OCI-LY1 (cell line): ENCODE results near the gene FAH.

ENCODE experiments used
- H2AFZ ChIP-seq: fragments of 200-600 bp; sonication (generic), shearing (Covaris generic); 2 replicates; pipeline ENCODE4 v1.6.0; 2014; ENCODE audit warnings: antibody characterized with exemption, mild to moderate bottlenecking, low read length
- H3F3A ChIP-seq: fragments of 200-600 bp; sonication (generic), shearing (Covaris generic); 2 replicates; pipeline ENCODE4 v1.6.0; 2014; ENCODE audit warnings: mild to moderate bottlenecking, antibody characterized with exemption, low read length, moderate library complexity; ENCODE audit not compliant: insufficient read depth
- H3K27ac ChIP-seq: fragments of 200-600 bp; sonication (generic); 2 replicates; pipeline ENCODE4 v1.5.1; 2014; ENCODE audit warnings: low read length, mixed run types, mild to moderate bottlenecking, low read depth; ENCODE audit not compliant: poor library complexity, severe bottlenecking
- H3K27me3 ChIP-seq: fragments of 200-600 bp; sonication (generic); 2 replicates; pipeline ENCODE4 v1.6.0; 2014; ENCODE audit warnings: antibody characterized with exemption, mild to moderate bottlenecking, low read length, moderate library complexity; ENCODE audit not compliant: insufficient read depth
- H3K36me3 ChIP-seq: fragments of 200-600 bp; sonication (generic); 2 replicates; pipeline ENCODE4 v1.6.1; 2014; ENCODE audit warnings: mild to moderate bottlenecking, antibody characterized with exemption, low read length, moderate library complexity, mixed read lengths; ENCODE audit not compliant: insufficient read depth
- H3K4me1 ChIP-seq: fragments of 200-600 bp; sonication (generic); 2 replicates; pipeline ENCODE4 v1.5.1; 2014; ENCODE audit warnings: mild to moderate bottlenecking, low read length, moderate library complexity; ENCODE audit not compliant: insufficient read depth, severe bottlenecking
- H3K4me2 ChIP-seq: fragments of 200-600 bp; sonication (generic), shearing (Covaris generic); 2 replicates; pipeline ENCODE4 v1.6.1; 2014; ENCODE audit warnings: low read length
- H3K4me3 ChIP-seq: fragments of 200-600 bp; sonication (generic); 2 replicates; pipeline ENCODE4 v1.5.1; 2014; ENCODE audit warnings: low read length, low read depth, mild to moderate bottlenecking, mixed read lengths; ENCODE audit not compliant: poor library complexity, severe bottlenecking
- H3K79me2 ChIP-seq: fragments of 200-600 bp; shearing (Covaris generic); 2 replicates; pipeline ENCODE4 v1.6.1; 2016; ENCODE audit warnings: mixed run types, low read length, mixed read lengths; ENCODE audit not compliant: insufficient read depth
- H3K9ac ChIP-seq: fragments of 200-600 bp; sonication (generic), shearing (Covaris generic); 2 replicates; pipeline ENCODE4 v1.6.1; 2014; ENCODE audit warnings: mild to moderate bottlenecking, low read length, mixed read lengths
- H3K9me2 ChIP-seq: fragments of 200-600 bp; sonication (generic), shearing (Covaris generic); 2 replicates; pipeline ENCODE4 v1.6.1; 2014; ENCODE audit warnings: low read depth, mild to moderate bottlenecking, low read length, mixed read lengths
- H3K9me3 ChIP-seq: fragments of 200-600 bp; shearing (Covaris generic); 2 replicates; pipeline ENCODE4 v1.6.1; 2014; ENCODE audit warnings: low read length, mixed read lengths
- H4K20me1 ChIP-seq: fragments of 200-600 bp; sonication (generic), shearing (Covaris generic); 2 replicates; pipeline ENCODE4 v1.6.0; 2016; ENCODE audit warnings: mild to moderate bottlenecking, low read length; ENCODE audit not compliant: insufficient read depth
- CTCF ChIP-seq: fragments of 200-600 bp; sonication (generic), shearing (Covaris generic); IDR thresholded peaks from 2 replicates; pipeline ENCODE4 v1.5.1; 2017; ENCODE audit warnings: mild to moderate bottlenecking, antibody characterized with exemption, low read length, moderate library complexity, mixed read lengths
- EZH2 ChIP-seq: fragments of 200-600 bp; sonication (generic), shearing (Covaris generic); IDR thresholded peaks from 2 replicates; pipeline ENCODE4 v1.8.0; 2017; ENCODE audit warnings: borderline replicate concordance, mixed run types, mild to moderate bottlenecking, antibody characterized with exemption, low read length, moderate library complexity, mixed read lengths

The FAH gene

GRCh38 chr15:80106051-80106450 is 46.7 kb upstream of the FAH start:
- Histone ChIP-seq H3K4me3 (no peak overlapping the region), H3K36me3 (peaks cover 16% of the 10 kb centered on the region; the same call in 1 of the 2 replicates), H3K79me2 (peaks cover 75% of the 10 kb centered on the region), H3F3A (no peaks in the 10 kb centered on the region), H3K9me2 (no peaks in the 10 kb centered on the region), H4K20me1 (no peaks in the 10 kb centered on the region), H3K4me1 (peaks cover 24% of the 10 kb centered on the region), H3K27me3 (no peaks in the 10 kb centered on the region), H3K4me2 (no peak overlapping the region), H3K27ac (no peak overlapping the region), H2AFZ (no peak overlapping the region), H3K9ac (no peak overlapping the region), H3K9me3 (no peaks in the 10 kb centered on the region)
- TF ChIP-seq EZH2 (no peak), CTCF (no peak)

- Histone ChIP-seq H3K27me3 (no peaks in the 10 kb centered on the region), H3K4me2 (no peak overlapping the region), H3K9me2 (no peaks in the 10 kb centered on the region), H3K9me3 (no peaks in the 10 kb centered on the region), H2AFZ (no peak overlapping the region), H3K4me1 (peaks cover 14% of the 10 kb centered on the region), H4K20me1 (no peaks in the 10 kb centered on the region), H3K27ac (no peak overlapping the region), H3K79me2 (peaks cover 78% of the 10 kb centered on the region), H3K9ac (no peak overlapping the region), H3F3A (no peaks in the 10 kb centered on the region), H3K4me3 (no peak overlapping the region), H3K36me3 (peaks cover 15% of the 10 kb centered on the region; the same call in 1 of the 2 replicates)
- TF ChIP-seq EZH2 (no peak), CTCF (no peak)
Measured at GRCh38 chr15:80107204-80107603, 45.6 kb upstream of the FAH start.

GRCh38 chr15:80107774-80108173 is 45.0 kb upstream of the FAH start:
- peaks cover 76% of the 10 kb centered on the region for H3K79me2 ChIP-seq
- no peak overlapping the region for H2AFZ ChIP-seq
- no peak overlapping the region for H3K4me2 ChIP-seq
- H3K4me3 ChIP-seq, result no peak overlapping the region
- no peak overlapping the region for H3K27ac ChIP-seq
- no peaks in the 10 kb centered on the region for H3K9me3 ChIP-seq
- no peaks in the 10 kb centered on the region for H3K9me2 ChIP-seq
- peaks cover 16% of the 10 kb centered on the region for H3K4me1 ChIP-seq
- H3F3A ChIP-seq, result no peaks in the 10 kb centered on the region
- H3K27me3 ChIP-seq, result no peaks in the 10 kb centered on the region
- no peaks in the 10 kb centered on the region for H4K20me1 ChIP-seq
- H3K9ac ChIP-seq, result no peak overlapping the region
- no peak for TF ChIP-seq EZH2
- TF ChIP-seq CTCF, result no peak
- peaks cover 15% of the 10 kb centered on the region; the same call in 1 of the 2 replicates for H3K36me3 ChIP-seq
